Heart left ventricle (tissue), 16 donors: ENCODE measurements around the gene IL1RAPL1. TPM values are rescaled to one million over a fixed set of nuclear protein-coding genes. Genes with fewer than 3 reads are reported as not detected.

Experiments
- ATAC-seq, 4 donors: fragments of 200-7000 bp; cut with Tn5 transposase; one replicate each; pipeline ENCODE4 v1.9.1; 2020 to 2022; ENCODE audit warnings: moderate library complexity in 4 of 4, mild to moderate bottlenecking in 3 of 4, moderate number of reproducible peaks in 1 of 4
- DNase-seq, 5 donors: peaks; one replicate each; pipeline ENCODE4 v3.0.0-alpha.2; 2020
- H3K27ac ChIP-seq, 12 donors: fragments of 200-600 bp; sonication (generic) in 4 of 12; one replicate each; pipeline versions ENCODE4 v1.5.0 to v1.8.0; 2016 to 2022; ENCODE audit warnings: mild to moderate bottlenecking in 2 of 12
- H3K27me3 ChIP-seq, 9 donors: fragments of 200-600 bp; sonication (generic) in 2 of 9; one replicate each; pipeline versions ENCODE4 v1.5.1 to v1.8.0; 2016 to 2022; ENCODE audit warnings: mild to moderate bottlenecking in 3 of 9
- H3K36me3 ChIP-seq, 9 donors: fragments of 200-600 bp; sonication (generic) in 2 of 9; one replicate each; pipeline versions ENCODE4 v1.5.0 to v1.8.0; 2018 to 2022; ENCODE audit warnings: mild to moderate bottlenecking in 2 of 9
- H3K4me1 ChIP-seq, 12 donors: fragments of 200-600 bp; sonication (generic) in 4 of 12; one replicate each; pipeline versions ENCODE4 v1.5.0 to v1.8.0; 2016 to 2022; ENCODE audit warnings: mild to moderate bottlenecking in 3 of 12
- H3K4me3 ChIP-seq, 12 donors: fragments of 200-600 bp; sonication (generic) in 4 of 12; one replicate each; pipeline versions ENCODE4 v1.5.0 to v1.8.0; 2017 to 2022; ENCODE audit warnings: mild to moderate bottlenecking in 9 of 12, moderate library complexity in 4 of 12
- H3K9me3 ChIP-seq, 12 donors: fragments of 200-600 bp; sonication (generic) in 4 of 12; one replicate each; pipeline versions ENCODE4 v1.5.0 to v1.8.0; 2016 to 2022; ENCODE audit warnings: mild to moderate bottlenecking in 1 of 12
- POLR2A ChIP-seq, 2 donors: fragments of 450-650 bp; IDR thresholded peaks; one replicate each; pipeline ENCODE4 v1.6.1; 2017; ENCODE audit warnings: antibody characterized with exemption in 2 of 2, mild to moderate bottlenecking in 2 of 2, moderate library complexity in 2 of 2
- WGBS, 4 donors: extraction: QIAGEN DNeasy Blood & Tissue Kit in 2 of 4; methylation state at CpG; one replicate each; pipeline versions ENCODE4 v1.1.5 to v1.1.7; 2013 to 2018; 5-methylcytosine and 5-hydroxymethylcytosine counted together
- intact Hi-C, 10 donors: fragments of 100-400 bp; cut with DNase I; formaldehyde crosslinking; loops; one replicate each; pipeline versions ENCODE4 v1.11.1 to v1.14.2; 2022
- polyA plus RNA-seq, 2 donors: library from polyadenylated mRNA; stranded (reverse); fragments of 200-250 nt; gene quantifications; one replicate each; pipeline ENCODE4 v1.2.3, GENCODE V29; 2013
- total RNA-seq, 9 donors: library from RNA; depleted of rRNA in 2 of 9; stranded (reverse); fragments of >200 nt in 2 of 9; fragmentation: NEBNext Ultra II Directional in 3 of 9; extraction: Animal tissue kit (Norgen Biotek cat#: 25700) in 3 of 9; gene quantifications; one replicate each; pipeline versions ENCODE4 v1.1.0 to v1.2.4, GENCODE V29; 2016 to 2023
- TF ChIP-seq, protein P1 (sequence below), 12 donors: fragments of 200-600 bp; sonication (generic) in 4 of 12; IDR thresholded peaks; one replicate each; pipeline versions ENCODE4 v1.5.0 to v1.8.0; 2018 to 2022; ENCODE audit warnings: antibody characterized with exemption in 12 of 12, mild to moderate bottlenecking in 5 of 12
- donor health status: ischemic (EF 13 %, LVEDD 7.1; RV severe dilation, severe dysfunction).
- donor health status: healthy with polysubstance abuse.
- donor health status: DM: no; HTN: yes; CAD: no.
- donor health status: DM: no; HTN: no; CAD: no.
- donor health status: ischemic (EF 25% LVEDD 6.9; RV normal size, moderate dysfunction).
- donor health status: ischemic (EF 25% LVEDD 5.7; RV mildly dilated, moderate dysfunction).
- donor health status: healthy.
- donor health status: DM: yes; HTN: yes; CAD: no.
- donor health status: ischemic (EF 35%, LVEDD 5.7; RV mildly dilated, moderate dysfunction).
- donor health status: nonischemic (EF 11% LVEDD 7.7; RV severe dilation, severe dysfunction).
- donor health status: DM: yes; HTN: yes; CAD: no.
- donor health status: PGD.
- donor health status: ischemic (EF 29% LVEDD 5.4; RV normal size, mild dysfunction).
- donor health status: nonischemic (EF 23%, LVEDD 6.1; RV moderate dilation, normal function).

IL1RAPL1 gene
- total and polyA plus RNA-seq, 11 donors, result 0.42 to 4.7 (median 2.3) TPM

DNA sequence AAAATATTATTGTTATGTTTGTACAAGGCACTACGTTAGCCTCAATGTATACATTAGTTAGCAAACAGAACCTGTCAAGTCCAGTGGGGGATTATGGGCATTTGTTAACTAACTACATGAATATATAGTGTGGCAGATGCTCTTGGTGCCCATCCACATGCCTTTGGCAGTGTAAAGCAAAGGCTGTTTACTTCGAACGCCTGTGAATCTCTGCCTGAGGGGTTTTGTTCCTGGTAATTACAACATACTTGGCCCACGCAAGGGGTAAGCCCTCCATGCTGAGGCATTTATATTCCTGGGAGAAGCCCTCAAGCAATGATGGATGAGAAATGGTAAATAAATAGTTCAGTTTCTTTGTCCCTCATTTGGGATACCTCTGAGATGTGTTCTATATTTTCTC lies 119.7 kb downstream of the IL1RAPL1 start:
- H3K9me3 ChIP-seq, result peaks cover 0 to 4% (median 0%) of the 10 kb centered on the region in 12 donors
- ATAC-seq (no peak), DNase-seq (no peak)
- intact Hi-C loops, result no loop called here
- no peak overlapping the region for H3K4me3 ChIP-seq
- H3K27ac ChIP-seq, result no peak overlapping the region
- 63 to 96% (median 64%) methylated on average over 4 of the region's 4 CpGs for WGBS, 4 donors
- H3K4me1 ChIP-seq, result no peaks in the 10 kb centered on the region
- H3K27me3 ChIP-seq, result no peaks in the 10 kb centered on the region
- no peaks in the 10 kb centered on the region for H3K36me3 ChIP-seq
- TF ChIP-seq, protein P1, sequence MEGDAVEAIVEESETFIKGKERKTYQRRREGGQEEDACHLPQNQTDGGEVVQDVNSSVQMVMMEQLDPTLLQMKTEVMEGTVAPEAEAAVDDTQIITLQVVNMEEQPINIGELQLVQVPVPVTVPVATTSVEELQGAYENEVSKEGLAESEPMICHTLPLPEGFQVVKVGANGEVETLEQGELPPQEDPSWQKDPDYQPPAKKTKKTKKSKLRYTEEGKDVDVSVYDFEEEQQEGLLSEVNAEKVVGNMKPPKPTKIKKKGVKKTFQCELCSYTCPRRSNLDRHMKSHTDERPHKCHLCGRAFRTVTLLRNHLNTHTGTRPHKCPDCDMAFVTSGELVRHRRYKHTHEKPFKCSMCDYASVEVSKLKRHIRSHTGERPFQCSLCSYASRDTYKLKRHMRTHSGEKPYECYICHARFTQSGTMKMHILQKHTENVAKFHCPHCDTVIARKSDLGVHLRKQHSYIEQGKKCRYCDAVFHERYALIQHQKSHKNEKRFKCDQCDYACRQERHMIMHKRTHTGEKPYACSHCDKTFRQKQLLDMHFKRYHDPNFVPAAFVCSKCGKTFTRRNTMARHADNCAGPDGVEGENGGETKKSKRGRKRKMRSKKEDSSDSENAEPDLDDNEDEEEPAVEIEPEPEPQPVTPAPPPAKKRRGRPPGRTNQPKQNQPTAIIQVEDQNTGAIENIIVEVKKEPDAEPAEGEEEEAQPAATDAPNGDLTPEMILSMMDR (IDR thresholded peaks at IDR 0.05), result no peak
- no peak for TF ChIP-seq POLR2A (IDR thresholded peaks at IDR 0.05)

- no peak overlapping the region for H3K4me3 ChIP-seq
- no peaks in the 10 kb centered on the region for H3K36me3 ChIP-seq
- TF ChIP-seq, protein P1 (IDR thresholded peaks at IDR 0.05), result no peak
- TF ChIP-seq POLR2A (IDR thresholded peaks at IDR 0.05), result no peak
- DNase-seq (no peak), ATAC-seq (no peak)
- H3K4me1 ChIP-seq, result no peaks in the 10 kb centered on the region
- H3K27me3 ChIP-seq, result no peaks in the 10 kb centered on the region
- 36 to 83% (median 64%) methylated on average over 3 of the region's 3 CpGs for WGBS, 4 donors
- peaks cover 0 to 12% (median 1%) of the 10 kb centered on the region in 12 donors for H3K9me3 ChIP-seq
- intact Hi-C loops, result no loop called here
- H3K27ac ChIP-seq, result no peak overlapping the region
Observed at GRCh38 chrX:28709421-28709820, 122.2 kb downstream of the IL1RAPL1 start.

DNA sequence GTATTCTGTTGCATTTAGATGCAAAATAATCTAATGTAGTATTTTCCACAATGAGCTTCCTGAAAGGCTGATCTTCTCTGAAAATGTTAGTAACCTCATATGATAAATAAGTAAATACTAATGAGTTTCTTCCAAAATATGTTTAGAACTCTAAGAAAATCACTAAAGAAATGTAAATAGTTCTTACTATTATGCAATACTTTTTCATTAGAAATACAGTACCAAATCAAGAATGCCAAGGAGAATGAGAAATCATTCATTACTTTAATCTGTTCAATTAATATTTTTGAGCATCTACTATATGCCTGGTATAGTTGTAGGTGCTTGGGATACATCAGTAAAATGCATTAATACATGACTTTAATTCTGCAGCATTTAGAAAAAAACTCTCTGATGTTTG lies 130.6 kb downstream of the IL1RAPL1 start:
- TF ChIP-seq, protein P1 (IDR thresholded peaks at IDR 0.05), result no peak
- no peak for TF ChIP-seq POLR2A (IDR thresholded peaks at IDR 0.05)
- peaks cover 0 to 4% (median 0%) of the 10 kb centered on the region in 12 donors for H3K9me3 ChIP-seq
- no peak overlapping the region for H3K27ac ChIP-seq
- no peaks in the 10 kb centered on the region for H3K27me3 ChIP-seq
- no peaks in the 10 kb centered on the region for H3K4me1 ChIP-seq
- no peak for DNase-seq
- no peak overlapping the region for H3K4me3 ChIP-seq
- no peak for ATAC-seq
- intact Hi-C loops, result no loop called here
- no peaks in the 10 kb centered on the region for H3K36me3 ChIP-seq

DNA sequence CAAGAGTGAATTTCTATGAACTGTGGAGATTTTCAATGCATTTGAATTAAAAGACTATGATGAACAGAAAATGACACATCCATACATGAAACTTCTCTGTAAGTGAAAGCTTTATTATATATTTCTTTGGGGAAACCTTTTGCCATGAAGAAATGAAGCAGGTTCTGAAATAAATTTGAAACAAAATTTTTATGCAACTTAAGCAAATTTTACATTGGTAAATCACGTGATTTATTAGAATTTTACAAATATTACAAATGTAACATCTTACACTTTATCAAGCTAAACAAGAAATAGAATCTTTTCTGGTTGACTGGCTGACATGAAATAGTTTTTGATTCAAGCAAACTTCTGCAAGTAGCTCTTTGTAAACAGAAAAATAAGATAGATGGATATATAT lies 131.2 kb downstream of the IL1RAPL1 start:
- Histone ChIP-seq H3K27me3 (no peaks in the 10 kb centered on the region), H3K9me3 (peaks cover 0 to 4% (median 0%) of the 10 kb centered on the region in 12 donors), H3K27ac (no peak overlapping the region), H3K4me1 (no peaks in the 10 kb centered on the region), H3K4me3 (no peak overlapping the region), H3K36me3 (no peaks in the 10 kb centered on the region)
- TF ChIP-seq POLR2A (IDR thresholded peaks at IDR 0.05), result no peak
- TF ChIP-seq, protein P1 (IDR thresholded peaks at IDR 0.05), result no peak
- DNase-seq, result no peak
- ATAC-seq, result no peak
- 47 to 78% (median 64%) methylated on average over 1 of the region's 1 CpG for WGBS, 4 donors
- intact Hi-C loops, result no loop called here
